Spleen (tissue), 7 donors: Measurements from ENCODE around the gene UBQLN4.

ENCODE experiments used
- POLR2AphosphoS5 ChIP-seq, 3 donors: sonication (generic); formaldehyde crosslinking; IDR thresholded peaks; one replicate each; pipeline ENCODE4 v1.5.1; 2017; ENCODE audit warnings: antibody characterized with exemption in 3 of 3
- TF ChIP-seq, protein P1 (sequence below), 11 experiments: fragments of 200-600 bp in 7 of 11; fragments of 450-650 bp in 4 of 11; sonication (generic) in 4 of 11; IDR thresholded peaks in 8 of 11; conservative IDR thresholded peaks in 3 of 11; 1 replicate in 7 of 11; 2 replicates in 4 of 11; pipeline versions ENCODE4 v1.4.0 to v1.8.0; 2016 to 2021; ENCODE audit warnings: antibody characterized with exemption in 11 of 11, inconsistent platforms in 4 of 11, mild to moderate bottlenecking in 1 of 11
- donor health status: DM: no; HTN: no; CAD: no; lungs with moderate emphysema.
- donor health status: DM: no; HTN: no; CAD: no.
- donor health status: DM: no; HTN: no; CAD: no.

DNA sequence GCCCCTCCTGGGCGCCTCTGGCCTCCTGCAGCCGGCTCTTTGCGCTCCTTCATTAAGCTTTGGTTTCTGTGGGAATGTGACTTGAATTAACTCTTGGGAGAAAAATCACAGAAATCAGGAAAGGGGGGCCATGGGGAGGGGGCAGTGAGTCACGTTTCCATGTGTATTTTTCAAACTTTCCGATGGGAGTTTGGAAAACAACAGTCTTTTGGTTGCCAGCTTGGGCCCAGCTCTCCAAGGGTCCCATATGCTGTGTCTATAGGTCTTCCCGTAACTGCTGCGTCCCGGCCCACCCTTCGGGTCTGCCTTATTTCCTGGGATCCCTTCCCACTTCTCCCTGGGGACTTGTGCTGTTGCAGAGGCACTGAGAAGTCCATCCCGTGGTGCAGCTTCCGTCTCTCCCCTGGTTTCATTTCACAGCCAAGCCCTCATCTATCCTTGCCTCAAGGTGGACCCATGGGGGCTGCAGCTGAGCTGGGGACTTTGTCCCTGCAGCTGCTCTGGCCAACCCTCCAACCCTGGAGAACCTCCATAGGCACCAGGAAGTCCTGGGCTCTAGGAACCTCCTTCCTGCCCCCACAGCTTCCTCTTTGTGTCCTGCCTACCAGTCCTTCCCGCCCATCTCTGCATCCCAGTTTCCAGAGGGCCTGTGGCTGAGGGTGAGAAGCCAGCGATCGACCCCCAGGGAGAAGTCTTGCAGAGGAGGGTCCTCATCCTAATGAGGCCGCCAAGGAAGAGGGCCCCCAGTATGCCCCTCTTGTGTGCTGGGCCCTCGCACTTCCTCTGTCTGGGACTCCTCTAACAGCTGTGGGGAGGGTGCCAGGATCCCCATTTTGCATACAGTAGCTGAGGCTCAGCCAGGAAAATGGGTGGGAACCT lies 49.3 kb upstream of the UBQLN4 start:
- TF ChIP-seq, protein P1, sequence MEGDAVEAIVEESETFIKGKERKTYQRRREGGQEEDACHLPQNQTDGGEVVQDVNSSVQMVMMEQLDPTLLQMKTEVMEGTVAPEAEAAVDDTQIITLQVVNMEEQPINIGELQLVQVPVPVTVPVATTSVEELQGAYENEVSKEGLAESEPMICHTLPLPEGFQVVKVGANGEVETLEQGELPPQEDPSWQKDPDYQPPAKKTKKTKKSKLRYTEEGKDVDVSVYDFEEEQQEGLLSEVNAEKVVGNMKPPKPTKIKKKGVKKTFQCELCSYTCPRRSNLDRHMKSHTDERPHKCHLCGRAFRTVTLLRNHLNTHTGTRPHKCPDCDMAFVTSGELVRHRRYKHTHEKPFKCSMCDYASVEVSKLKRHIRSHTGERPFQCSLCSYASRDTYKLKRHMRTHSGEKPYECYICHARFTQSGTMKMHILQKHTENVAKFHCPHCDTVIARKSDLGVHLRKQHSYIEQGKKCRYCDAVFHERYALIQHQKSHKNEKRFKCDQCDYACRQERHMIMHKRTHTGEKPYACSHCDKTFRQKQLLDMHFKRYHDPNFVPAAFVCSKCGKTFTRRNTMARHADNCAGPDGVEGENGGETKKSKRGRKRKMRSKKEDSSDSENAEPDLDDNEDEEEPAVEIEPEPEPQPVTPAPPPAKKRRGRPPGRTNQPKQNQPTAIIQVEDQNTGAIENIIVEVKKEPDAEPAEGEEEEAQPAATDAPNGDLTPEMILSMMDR (IDR thresholded peaks at IDR 0.05 in 8 of 11, conservative IDR thresholded peaks at IDR 0.05 in 3 of 11): no peak
- no peak for TF ChIP-seq POLR2AphosphoS5 (IDR thresholded peaks at IDR 0.05)
